Mesenchymal stem cell (in vitro differentiated cells and primary cell): ENCODE measurements around the gene TAPT1.
A peak's percentile ranks its signal among the peaks of the same experiment; 100 is the strongest.

Source experiments
- DNase-seq: peaks from one replicate; pipeline ENCODE4 v3.0.0-alpha.2; 2013
- H2AFZ ChIP-seq: one replicate; pipeline ENCODE4 v1.6.1; 2013; ENCODE audit warnings: low read depth, mild to moderate bottlenecking, control low read depth, inconsistent platforms, low read length, moderate library complexity
- H2AK5ac ChIP-seq: 2 replicates; pipeline ENCODE4 v1.6.1; 2013; ENCODE audit warnings: low read length, moderate library complexity, mild to moderate bottlenecking, inconsistent platforms; ENCODE audit not compliant: severe bottlenecking
- H2BK120ac ChIP-seq: one replicate; pipeline ENCODE4 v1.6.1; 2013; ENCODE audit warnings: low read depth, mild to moderate bottlenecking, inconsistent platforms, low read length, moderate library complexity
- H2BK12ac ChIP-seq, 2 experiments: one replicate each; pipeline ENCODE4 v1.6.1; 2013; ENCODE audit warnings: inconsistent platforms in 2 of 2, low read length in 2 of 2, mild to moderate bottlenecking in 2 of 2, moderate library complexity in 2 of 2, control low read depth in 1 of 2
- H2BK15ac ChIP-seq: one replicate; pipeline ENCODE4 v1.6.1; 2013; ENCODE audit warnings: mild to moderate bottlenecking, low read depth, inconsistent platforms; ENCODE audit not compliant: poor library complexity, severe bottlenecking
- H2BK5ac ChIP-seq: 2 replicates; pipeline ENCODE4 v1.6.1; 2013; ENCODE audit warnings: low read depth, mild to moderate bottlenecking, low read length, control low read depth, inconsistent platforms; ENCODE audit not compliant: poor library complexity, severe bottlenecking
- H3K14ac ChIP-seq, 2 experiments: one replicate each; pipeline ENCODE4 v1.6.1; 2013; ENCODE audit warnings: inconsistent platforms in 2 of 2, low read length in 2 of 2, control low read depth in 1 of 2, mild to moderate bottlenecking in 1 of 2, moderate library complexity in 1 of 2
- H3K18ac ChIP-seq, 2 experiments: one replicate each; pipeline ENCODE4 v1.6.1; 2013; ENCODE audit warnings: inconsistent platforms in 2 of 2, low read length in 2 of 2, control low read depth in 1 of 2, low read depth in 1 of 2, mild to moderate bottlenecking in 1 of 2
- H3K23ac ChIP-seq, 2 experiments: one replicate each; pipeline ENCODE4 v1.6.1; 2013; ENCODE audit warnings: inconsistent platforms in 2 of 2, low read length in 2 of 2, mild to moderate bottlenecking in 2 of 2, moderate library complexity in 2 of 2, control low read depth in 1 of 2
- H3K27ac ChIP-seq: 2 replicates; pipeline ENCODE4 v1.5.1; 2013; ENCODE audit warnings: mild to moderate bottlenecking, moderate library complexity, low read length, control low read depth, inconsistent platforms; ENCODE audit not compliant: poor library complexity, severe bottlenecking
- H3K27me3 ChIP-seq, 2 experiments: 2 replicates each; pipeline versions ENCODE4 v1.6.1 to v1.7.0; 2013; ENCODE audit warnings: low read length in 2 of 2, mild to moderate bottlenecking in 2 of 2, moderate library complexity in 2 of 2, control low read depth in 1 of 2, inconsistent platforms in 1 of 2; ENCODE audit not compliant: control insufficient read depth in 1 of 2, insufficient read depth in 1 of 2
- H3K36me3 ChIP-seq, 2 experiments: 2 replicates each; pipeline versions ENCODE4 v1.6.1 to v1.7.0; 2013; ENCODE audit warnings: low read length in 2 of 2, control low read depth in 1 of 2, inconsistent platforms in 1 of 2, low read depth in 1 of 2, mild to moderate bottlenecking in 1 of 2; ENCODE audit not compliant: insufficient read depth in 2 of 2, control insufficient read depth in 1 of 2
- H3K4ac ChIP-seq, 2 experiments: one replicate each; pipeline ENCODE4 v1.6.1; 2013; ENCODE audit warnings: inconsistent platforms in 2 of 2, low read length in 2 of 2, mild to moderate bottlenecking in 2 of 2, moderate library complexity in 2 of 2, control low read depth in 1 of 2, low read depth in 1 of 2
- H3K4me1 ChIP-seq: 2 replicates; pipeline ENCODE4 v1.6.1; 2013; ENCODE audit warnings: low read depth, low read length, control low read depth; ENCODE audit not compliant: control insufficient read depth, insufficient read depth
- H3K4me2 ChIP-seq: 2 replicates; pipeline ENCODE4 v1.6.1; 2013; ENCODE audit warnings: low read length, mild to moderate bottlenecking, inconsistent platforms; ENCODE audit not compliant: poor library complexity, severe bottlenecking
- H3K4me3 ChIP-seq, 2 experiments: 2 replicates each; pipeline versions ENCODE4 v1.5.1 to v1.7.0; 2013; ENCODE audit warnings: low read length in 2 of 2, mild to moderate bottlenecking in 2 of 2, control low read depth in 1 of 2, low read depth in 1 of 2; ENCODE audit not compliant: insufficient read depth in 1 of 2
- H3K79me1 ChIP-seq: replicated peaks from 2 replicates; pipeline ENCODE4 v1.6.1; 2013; ENCODE audit warnings: mild to moderate bottlenecking, control low read depth, low read length, inconsistent platforms; ENCODE audit not compliant: poor library complexity, severe bottlenecking
- H3K9ac ChIP-seq: 2 replicates; pipeline ENCODE4 v1.7.0; 2013; ENCODE audit warnings: mild to moderate bottlenecking, low read length, moderate library complexity
- H3K9me3 ChIP-seq: 2 replicates; pipeline ENCODE4 v1.7.0; 2013; ENCODE audit warnings: mild to moderate bottlenecking, low read length; ENCODE audit not compliant: control insufficient read depth
- H4K8ac ChIP-seq: one replicate; pipeline ENCODE4 v1.6.1; 2013; ENCODE audit warnings: inconsistent platforms, mild to moderate bottlenecking, low read length, moderate library complexity
- H4K91ac ChIP-seq: one replicate; pipeline ENCODE4 v1.6.1; 2013; ENCODE audit warnings: mild to moderate bottlenecking, low read length, inconsistent platforms
- WGBS: methylation state at CpG from one replicate; pipeline ENCODE4 v1.1.7; 2013; ENCODE audit warnings: mixed read lengths; 5-methylcytosine and 5-hydroxymethylcytosine counted together

Gene TAPT1

GRCh38 chr4:16192057-16192456, 34.2 kb downstream of the TAPT1 start:
- H2AFZ ChIP-seq = no peak overlapping the region
- no peak overlapping the region for H3K18ac ChIP-seq
- H3K23ac ChIP-seq = no peak overlapping the region
- H2AK5ac ChIP-seq = no peak overlapping the region
- H2BK15ac ChIP-seq = no peak overlapping the region
- no peaks in the 10 kb centered on the region for H3K9me3 ChIP-seq
- H3K4me1 ChIP-seq = no peaks in the 10 kb centered on the region
- H3K4me2 ChIP-seq = no peak overlapping the region
- no peak for DNase-seq
- no peak overlapping the region for H3K14ac ChIP-seq
- peaks cover 9 to 23% of the 10 kb centered on the region in 2 experiments for H3K36me3 ChIP-seq
- H4K8ac ChIP-seq = no peak overlapping the region
- no peak overlapping the region for H2BK12ac ChIP-seq
- H2BK120ac ChIP-seq = no peak overlapping the region
- no peak overlapping the region for H3K4ac ChIP-seq
- 100% methylated on average over 1 of the region's 2 CpGs for WGBS
- no peaks in the 10 kb centered on the region for H3K79me1 ChIP-seq
- H3K9ac ChIP-seq = no peak overlapping the region
- no peak overlapping the region for H4K91ac ChIP-seq
- no peak overlapping the region for H3K27ac ChIP-seq
- H3K27me3 ChIP-seq = no peaks in the 10 kb centered on the region
- no peak overlapping the region for H2BK5ac ChIP-seq
- no peak overlapping the region for H3K4me3 ChIP-seq

GRCh38 chr4:16187455-16187854, 38.8 kb downstream of the TAPT1 start:
- Histone ChIP-seq H3K4me1 (no peaks in the 10 kb centered on the region), H3K14ac (no peak overlapping the region), H2BK12ac (no peak overlapping the region), H2BK15ac (no peak overlapping the region), H3K36me3 (peaks cover 13 to 43% of the 10 kb centered on the region in 2 experiments), H2BK120ac (no peak overlapping the region), H4K8ac (no peak overlapping the region), H3K79me1 (no peaks in the 10 kb centered on the region), H3K23ac (no peak overlapping the region), H2AK5ac (no peak overlapping the region), H3K9ac (no peak overlapping the region), H2BK5ac (no peak overlapping the region), H2AFZ (no peak overlapping the region), H3K27me3 (no peaks in the 10 kb centered on the region), H3K4ac (no peak overlapping the region), H3K27ac (no peak overlapping the region), H3K4me2 (no peak overlapping the region), H3K4me3 (no peak overlapping the region), H3K18ac (no peak overlapping the region), H4K91ac (no peak overlapping the region), H3K9me3 (no peaks in the 10 kb centered on the region)
- peak; percentile 30 for DNase-seq

- no peak overlapping the region for H2BK12ac ChIP-seq
- H2AFZ ChIP-seq = no peak overlapping the region
- no peak overlapping the region for H4K91ac ChIP-seq
- no peak overlapping the region for H2BK5ac ChIP-seq
- H3K23ac ChIP-seq = no peak overlapping the region
- H3K14ac ChIP-seq = no peak overlapping the region
- H3K9ac ChIP-seq = no peak overlapping the region
- H3K27me3 ChIP-seq = no peaks in the 10 kb centered on the region
- no peak overlapping the region for H2BK120ac ChIP-seq
- no peak overlapping the region for H3K4me3 ChIP-seq
- H3K36me3 ChIP-seq = peaks cover 13 to 43% of the 10 kb centered on the region in 2 experiments
- H3K4me2 ChIP-seq = no peak overlapping the region
- H2BK15ac ChIP-seq = no peak overlapping the region
- H3K9me3 ChIP-seq = no peaks in the 10 kb centered on the region
- H3K79me1 ChIP-seq = no peaks in the 10 kb centered on the region
- H3K4ac ChIP-seq = no peak overlapping the region
- H4K8ac ChIP-seq = no peak overlapping the region
- no peak overlapping the region for H3K18ac ChIP-seq
- DNase-seq = no peak
- H3K4me1 ChIP-seq = no peaks in the 10 kb centered on the region
- 86% methylated on average over 1 of the region's 1 CpG for WGBS
- H3K27ac ChIP-seq = no peak overlapping the region
- H2AK5ac ChIP-seq = no peak overlapping the region
Measured at GRCh38 chr4:16186986-16187385, 39.3 kb downstream of the TAPT1 start.

DNA sequence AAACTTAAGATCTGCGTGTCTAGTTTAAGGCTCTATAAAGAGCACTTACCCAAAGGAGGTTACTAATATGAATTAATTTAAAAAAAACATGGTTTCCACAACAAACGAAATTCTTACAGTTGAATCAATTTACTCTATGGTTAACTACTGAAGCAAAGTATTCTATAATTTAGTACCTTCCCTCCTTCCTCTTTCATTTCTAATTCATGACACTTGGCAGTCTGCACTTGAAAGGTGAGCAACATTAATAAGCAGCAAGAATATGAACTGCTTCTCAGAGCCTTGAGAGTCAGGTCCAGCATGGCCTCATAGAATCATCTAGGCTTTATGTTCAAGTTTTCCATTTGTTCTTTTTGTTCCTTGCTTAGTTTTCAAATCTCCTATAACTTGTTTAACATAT, 42.7 kb downstream of the TAPT1 start:
- Histone ChIP-seq H4K8ac (no peak overlapping the region), H2BK12ac (no peak overlapping the region), H4K91ac (no peak overlapping the region), H3K4me2 (no peak overlapping the region), H2BK5ac (no peak overlapping the region), H3K4me3 (no peak overlapping the region), H3K4ac (no peak overlapping the region), H2BK120ac (no peak overlapping the region), H3K79me1 (no peaks in the 10 kb centered on the region), H3K18ac (no peak overlapping the region), H3K27ac (no peak overlapping the region), H2AFZ (no peak overlapping the region), H3K14ac (no peak overlapping the region), H3K36me3 (peaks cover 4 to 29% of the 10 kb centered on the region in 2 experiments), H3K9ac (no peak overlapping the region), H3K27me3 (no peaks in the 10 kb centered on the region), H3K9me3 (no peaks in the 10 kb centered on the region), H3K4me1 (no peaks in the 10 kb centered on the region), H2AK5ac (no peak overlapping the region), H3K23ac (no peak overlapping the region), H2BK15ac (no peak overlapping the region)
- 100% methylated on average over 1 of the region's 2 CpGs for WGBS
- no peak for DNase-seq
